RWPE2 (cell line): ENCODE measurements around the gene NNT.

Source experiments
- ATAC-seq: fragments of 200-7000 bp; cut with Tn5 transposase; 3 replicates; pipeline ENCODE4 v1.9.1; 2021; ENCODE audit warnings: low read depth
- DNase-seq: peaks from one replicate; pipeline ENCODE4 v3.0.0-alpha.2; 2020; ENCODE audit warnings: low spot score
- H3K27ac ChIP-seq: fragments of 450-650 bp; 2 replicates; pipeline ENCODE4 v1.5.1; 2017; ENCODE audit warnings: mild to moderate bottlenecking; ENCODE audit not compliant: poor library complexity, severe bottlenecking
- H3K27me3 ChIP-seq: fragments of 250-450 bp; sonication (Bioruptor Pico); 2 replicates; pipeline ENCODE4 v1.5.1; 2021; ENCODE audit warnings: mild to moderate bottlenecking, moderate library complexity; ENCODE audit not compliant: insufficient read depth, poor library complexity, severe bottlenecking
- H3K36me3 ChIP-seq: fragments of 250-450 bp; sonication (Bioruptor Pico); 2 replicates; pipeline ENCODE4 v1.5.1; 2020; ENCODE audit warnings: low read depth, mild to moderate bottlenecking, moderate library complexity
- H3K4me1 ChIP-seq: fragments of 250-450 bp; sonication (Bioruptor Pico); 2 replicates; pipeline ENCODE4 v1.5.1; 2021; ENCODE audit warnings: mild to moderate bottlenecking, moderate library complexity; ENCODE audit not compliant: insufficient read depth, poor library complexity, severe bottlenecking
- H3K4me3 ChIP-seq: fragments of 250-450 bp; sonication (Bioruptor Pico); 2 replicates; pipeline ENCODE4 v1.5.1; 2021; ENCODE audit warnings: mild to moderate bottlenecking, moderate library complexity; ENCODE audit not compliant: severe bottlenecking
- H3K9me3 ChIP-seq: fragments of 250-450 bp; sonication (Bioruptor Pico); 2 replicates; pipeline ENCODE4 v1.5.1; 2021; ENCODE audit warnings: mild to moderate bottlenecking, moderate library complexity; ENCODE audit not compliant: severe bottlenecking
- CTCF ChIP-seq: fragments of 450-650 bp; IDR thresholded peaks from one replicate; pipeline ENCODE4 v1.5.1; 2017; ENCODE audit warnings: mild to moderate bottlenecking, moderate library complexity; ENCODE audit not compliant: poor library complexity, severe bottlenecking

The NNT gene

GRCh38 chr5:43616535-43616934, 13.6 kb downstream of the NNT start:
- Histone ChIP-seq H3K27me3 (no peaks in the 10 kb centered on the region), H3K4me1 (peaks cover 7% of the 10 kb centered on the region), H3K36me3 (peaks cover 34% of the 10 kb centered on the region), H3K9me3 (no peaks in the 10 kb centered on the region), H3K4me3 (no peak overlapping the region), H3K27ac (no peak overlapping the region)
- ATAC-seq: 0 out of 3 replicates have a peak, but pooled peaks have one; percentile 33
- no peak for DNase-seq
- no peak for TF ChIP-seq CTCF

GRCh38 chr5:43619380-43619779, 16.4 kb downstream of the NNT start:
- ATAC-seq: no peak
- H3K36me3 ChIP-seq: peaks cover 15% of the 10 kb centered on the region

GRCh38 chr5:43619911-43620310, 16.9 kb downstream of the NNT start:
- Histone ChIP-seq H3K36me3 (peaks cover 15% of the 10 kb centered on the region), H3K27ac (no peak overlapping the region), H3K4me3 (no peak overlapping the region), H3K9me3 (no peaks in the 10 kb centered on the region), H3K4me1 (peaks cover 7% of the 10 kb centered on the region), H3K27me3 (no peaks in the 10 kb centered on the region)
- ATAC-seq (no peak), DNase-seq (no peak)
- no peak for TF ChIP-seq CTCF

More at GRCh38 chr5:43619380-43619779, 16.4 kb downstream of the NNT start:
- H3K27me3 ChIP-seq: no peaks in the 10 kb centered on the region
- no peak overlapping the region for H3K4me3 ChIP-seq
- peaks cover 7% of the 10 kb centered on the region for H3K4me1 ChIP-seq
- TF ChIP-seq CTCF: no peak
- H3K9me3 ChIP-seq: no peaks in the 10 kb centered on the region
- H3K27ac ChIP-seq: no peak overlapping the region
- DNase-seq: no peak

GRCh38 chr5:43620944-43621505, 18.0 kb downstream of the NNT start:
- no peak for DNase-seq
- no peak for TF ChIP-seq CTCF
- no peaks in the 10 kb centered on the region for H3K27me3 ChIP-seq
- H3K27ac ChIP-seq: no peak overlapping the region
- H3K4me1 ChIP-seq: peaks cover 7% of the 10 kb centered on the region
- H3K9me3 ChIP-seq: no peaks in the 10 kb centered on the region
- ATAC-seq: 0 out of 3 replicates have a peak, but pooled peaks have one; percentile 36
- peaks cover 19% of the 10 kb centered on the region for H3K36me3 ChIP-seq
- H3K4me3 ChIP-seq: no peak overlapping the region

- Histone ChIP-seq H3K27ac (no peak overlapping the region), H3K27me3 (no peaks in the 10 kb centered on the region), H3K9me3 (no peaks in the 10 kb centered on the region), H3K4me1 (peaks cover 7% of the 10 kb centered on the region), H3K4me3 (no peak overlapping the region), H3K36me3 (peaks cover 11% of the 10 kb centered on the region; the same call in 1 of the 2 replicates)
- ATAC-seq (no peak), DNase-seq (no peak)
- no peak for TF ChIP-seq CTCF
Observed at GRCh38 chr5:43622074-43622473, 19.1 kb downstream of the NNT start.
